ENCODE data around the gene CCDC137.

CCDC137 gene

GRCh38 chr17:81701288-81702071, 34.9 kb downstream of the CCDC137 start:
- Mint-ChIP-seq H3K4me3 (peak overlapping the region; percentile 91), H3K36me3 (ENCODE audit: insufficient read depth) (peaks cover 42% of the 10 kb centered on the region), H3K27ac (ENCODE audit: low read depth) (peak overlapping the region; percentile 95), H3K9me3 (no peaks in the 10 kb centered on the region), H3K4me1 (peaks cover 29% of the 10 kb centered on the region), H3K27me3 (no peaks in the 10 kb centered on the region)
- DNase-seq (ENCODE audit: low spot score in 2 of 2): no peak
- ATAC-seq (replicated peaks; ENCODE audit: extremely low read depth, poor library complexity, severe bottlenecking): no peak

GRCh38 chr17:81702934-81703746, 36.6 kb downstream of the CCDC137 start, which contains the start of gene MRPL12:
Gene MRPL12, plus strand, starts transcription at chr17:81703367. Its CDS starts 135 bp downstream, at chr17:81703502.
- Mint-ChIP-seq H3K36me3 (ENCODE audit: insufficient read depth) (peaks cover 44% of the 10 kb centered on the region), H3K27ac (ENCODE audit: low read depth) (peak within 1 kb of the TSS; percentile 95), H3K4me3 (peak within 1 kb of the TSS; percentile 91), H3K4me1 (peaks cover 34% of the 10 kb centered on the region), H3K27me3 (no peaks in the 10 kb centered on the region), H3K9me3 (no peaks in the 10 kb centered on the region)
- peak; percentile 71 to 78 for DNase-seq (ENCODE audit: low spot score in 2 of 2)
- peak; percentile 89 for ATAC-seq (replicated peaks; ENCODE audit: extremely low read depth, poor library complexity, severe bottlenecking)

GRCh38 chr17:81703747-81704654, 37.5 kb downstream of the CCDC137 start:
- Mint-ChIP-seq H3K9me3 (no peaks in the 10 kb centered on the region), H3K4me1 (peaks cover 34% of the 10 kb centered on the region), H3K4me3 (peak overlapping the region; percentile 91), H3K27ac (ENCODE audit: low read depth) (peak overlapping the region; percentile 95), H3K27me3 (no peaks in the 10 kb centered on the region), H3K36me3 (ENCODE audit: insufficient read depth) (peaks cover 43% of the 10 kb centered on the region)
- DNase-seq (ENCODE audit: low spot score in 2 of 2) (no peak), ATAC-seq (replicated peaks; ENCODE audit: extremely low read depth, poor library complexity, severe bottlenecking) (peak; percentile 34)

- Mint-ChIP-seq H3K4me1 (peaks cover 32% of the 10 kb centered on the region), H3K9me3 (no peaks in the 10 kb centered on the region), H3K27me3 (no peaks in the 10 kb centered on the region), H3K27ac (ENCODE audit: low read depth) (peak overlapping the region; percentile 14), H3K4me3 (no peak overlapping the region), H3K36me3 (ENCODE audit: insufficient read depth) (peaks cover 40% of the 10 kb centered on the region)
- ATAC-seq (replicated peaks; ENCODE audit: extremely low read depth, poor library complexity, severe bottlenecking): no peak
- no peak for DNase-seq (ENCODE audit: low spot score in 2 of 2)
Observed at GRCh38 chr17:81705518-81706231, 39.1 kb downstream of the CCDC137 start.

- H3K27ac Mint-ChIP-seq (ENCODE audit: low read depth): no peak overlapping the region
- H3K27me3 Mint-ChIP-seq: no peaks in the 10 kb centered on the region
- H3K36me3 Mint-ChIP-seq (ENCODE audit: insufficient read depth): peaks cover 40% of the 10 kb centered on the region
- H3K9me3 Mint-ChIP-seq: no peaks in the 10 kb centered on the region
- H3K4me3 Mint-ChIP-seq: no peak overlapping the region
- DNase-seq (ENCODE audit: low spot score in 2 of 2): no peak
- ATAC-seq (replicated peaks; ENCODE audit: extremely low read depth, poor library complexity, severe bottlenecking): no peak
- peaks cover 27% of the 10 kb centered on the region for H3K4me1 Mint-ChIP-seq
Observed at GRCh38 chr17:81706232-81706611, 39.7 kb downstream of the CCDC137 start.

GRCh38 chr17:81706757-81707624, 40.5 kb downstream of the CCDC137 start:
- DNase-seq (ENCODE audit: low spot score in 2 of 2): no peak
- H3K27me3 Mint-ChIP-seq: no peaks in the 10 kb centered on the region
- H3K27ac Mint-ChIP-seq (ENCODE audit: low read depth): no peak overlapping the region
- no peak overlapping the region for H3K4me3 Mint-ChIP-seq
- peaks cover 39% of the 10 kb centered on the region for H3K36me3 Mint-ChIP-seq (ENCODE audit: insufficient read depth)
- H3K9me3 Mint-ChIP-seq: no peaks in the 10 kb centered on the region
- no peak for ATAC-seq (replicated peaks; ENCODE audit: extremely low read depth, poor library complexity, severe bottlenecking)
- peaks cover 21% of the 10 kb centered on the region for H3K4me1 Mint-ChIP-seq

GRCh38 chr17:81707725-81708646, 41.4 kb downstream of the CCDC137 start:
- ATAC-seq (replicated peaks; ENCODE audit: extremely low read depth, poor library complexity, severe bottlenecking) (no peak), DNase-seq (ENCODE audit: low spot score in 2 of 2) (no peak)
- no peak overlapping the region for H3K4me3 Mint-ChIP-seq
- H3K36me3 Mint-ChIP-seq (ENCODE audit: insufficient read depth): peaks cover 34% of the 10 kb centered on the region
- H3K4me1 Mint-ChIP-seq: peaks cover 17% of the 10 kb centered on the region
- no peaks in the 10 kb centered on the region for H3K27me3 Mint-ChIP-seq
- H3K27ac Mint-ChIP-seq (ENCODE audit: low read depth): no peak overlapping the region
- no peaks in the 10 kb centered on the region for H3K9me3 Mint-ChIP-seq

- no peak for DNase-seq (ENCODE audit: low spot score in 2 of 2)
- Mint-ChIP-seq H3K4me1 (peaks cover 17% of the 10 kb centered on the region), H3K27ac (ENCODE audit: low read depth) (no peak overlapping the region), H3K4me3 (no peak overlapping the region), H3K9me3 (no peaks in the 10 kb centered on the region), H3K36me3 (ENCODE audit: insufficient read depth) (peaks cover 31% of the 10 kb centered on the region), H3K27me3 (no peaks in the 10 kb centered on the region)
- no peak for ATAC-seq (replicated peaks; ENCODE audit: extremely low read depth, poor library complexity, severe bottlenecking)
Observed at GRCh38 chr17:81708739-81709185, 42.2 kb downstream of the CCDC137 start.

GRCh38 chr17:81710514-81711308, 44.2 kb downstream of the CCDC137 start:
- Mint-ChIP-seq H3K9me3 (no peaks in the 10 kb centered on the region), H3K36me3 (ENCODE audit: insufficient read depth) (peaks cover 19% of the 10 kb centered on the region), H3K4me3 (no peak overlapping the region), H3K27ac (ENCODE audit: low read depth) (no peak overlapping the region), H3K4me1 (peaks cover 14% of the 10 kb centered on the region), H3K27me3 (no peaks in the 10 kb centered on the region)
- DNase-seq (ENCODE audit: low spot score in 2 of 2): no peak
- ATAC-seq (replicated peaks; ENCODE audit: extremely low read depth, poor library complexity, severe bottlenecking): no peak

Data from central memory CD8-positive, alpha-beta T cell (primary cell).